Measurements from ENCODE around the gene CALR.
"Not testable (repeated sequence)": the region's sequence is repeated elsewhere in the genome, so short reads cannot be mapped to it uniquely, and the experiment has no call there.

CALR gene

DNA sequence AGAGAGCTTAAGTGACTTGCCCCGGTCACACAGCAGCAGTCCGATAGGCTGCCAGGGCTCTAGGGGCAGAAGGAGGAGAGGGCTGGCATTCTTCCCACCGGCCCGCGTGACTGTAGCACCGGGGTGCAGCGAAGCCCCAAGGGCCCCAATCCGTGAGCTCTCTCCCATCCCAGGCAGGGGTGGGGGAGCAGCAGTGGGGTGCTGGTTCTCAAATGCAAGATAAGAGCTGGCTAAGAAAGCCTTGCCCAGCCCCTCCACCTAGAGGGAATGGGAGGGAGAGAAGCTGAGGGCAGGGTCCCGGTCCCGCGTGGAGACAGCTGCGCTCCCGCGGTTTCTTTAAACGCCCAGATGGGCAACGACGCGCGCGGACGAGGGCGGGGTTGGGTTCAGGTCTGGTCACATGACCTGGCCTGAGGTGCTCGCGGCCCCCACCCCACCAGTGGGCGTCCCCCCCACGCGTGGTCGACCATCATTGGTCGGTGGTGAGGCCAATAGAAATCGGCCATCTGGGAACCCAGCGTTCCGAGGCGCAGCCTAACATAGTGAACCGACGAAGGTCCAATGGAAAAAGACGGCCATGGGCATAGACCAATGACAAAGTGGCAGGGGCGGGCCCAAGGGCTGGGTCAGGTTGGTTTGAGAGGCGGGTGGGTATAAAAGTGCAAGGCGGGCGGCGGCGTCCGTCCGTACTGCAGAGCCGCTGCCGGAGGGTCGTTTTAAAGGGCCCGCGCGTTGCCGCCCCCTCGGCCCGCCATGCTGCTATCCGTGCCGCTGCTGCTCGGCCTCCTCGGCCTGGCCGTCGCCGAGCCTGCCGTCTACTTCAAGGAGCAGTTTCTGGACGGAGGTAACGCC is at the start of gene CALR:
Gene CALR (plus strand): TSS at position 683 of the 852 bp plus-strand sequence. CDS start 71 bp downstream, at position 754.
- peak; percentile 98 to 99 (median 99) for DNase-seq

- DNase-seq, result not testable (repeated sequence)
Observed at GRCh38 chr19:12890299-12890786, 48.1 kb upstream of the CALR start.

GRCh38 chr19:12890787-12891552 is 47.4 kb upstream of the CALR start, which contains the start of gene GCDH:
Gene GCDH, plus strand, starts transcription at chr19:12891160. Its CDS starts 145 bp downstream, at chr19:12891305.
- DNase-seq, result peak; percentile 99

- no peak for DNase-seq
Observed at GRCh38 chr19:12891553-12892021, 46.8 kb upstream of the CALR start.

DNA sequence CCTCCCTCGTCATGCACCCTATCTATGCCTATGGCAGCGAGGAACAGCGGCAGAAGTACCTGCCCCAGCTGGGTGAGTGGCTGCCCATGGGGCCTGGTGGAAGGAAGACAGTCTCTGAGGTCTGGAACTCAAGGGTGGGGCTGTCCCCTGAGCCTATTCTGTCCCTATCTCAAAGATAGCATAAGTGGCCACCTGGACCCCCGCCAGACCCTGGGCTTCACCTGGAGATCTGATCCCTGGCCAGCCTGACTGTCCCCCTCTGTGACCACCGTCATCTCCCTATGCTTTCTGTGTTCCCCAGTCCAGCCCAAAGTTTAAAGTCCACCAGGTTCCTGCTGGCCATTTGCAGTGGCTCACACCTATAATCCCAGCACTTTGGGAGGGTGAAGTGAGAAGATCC is 44.8 kb upstream of the CALR start:
- DNase-seq, result no peak

GRCh38 chr19:12896460-12896859 is 41.9 kb upstream of the CALR start:
- DNase-seq, result no peak

- no peak for DNase-seq
Observed at GRCh38 chr19:12899891-12900518, 38.4 kb upstream of the CALR start.

DNA sequence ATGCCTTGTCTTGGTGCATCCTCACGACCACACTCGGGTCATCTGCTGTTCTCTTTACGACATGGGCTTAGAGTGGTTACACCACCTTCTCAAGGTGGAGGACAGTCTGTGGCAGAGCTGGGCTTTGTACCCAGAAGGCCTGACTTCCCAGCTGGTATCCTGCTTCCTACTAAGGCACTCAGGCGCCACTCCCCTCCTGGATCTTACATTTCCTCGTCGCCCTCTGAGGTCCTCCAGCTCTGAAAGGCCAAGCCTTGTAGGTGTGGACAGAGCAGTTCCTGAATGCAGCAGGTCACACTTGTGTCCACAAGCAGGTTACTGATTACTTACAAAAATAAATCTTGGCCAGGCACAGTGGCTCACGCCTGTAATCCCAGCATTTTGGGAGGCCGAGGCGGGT is 31.2 kb upstream of the CALR start:
- no peak for DNase-seq

DNA sequence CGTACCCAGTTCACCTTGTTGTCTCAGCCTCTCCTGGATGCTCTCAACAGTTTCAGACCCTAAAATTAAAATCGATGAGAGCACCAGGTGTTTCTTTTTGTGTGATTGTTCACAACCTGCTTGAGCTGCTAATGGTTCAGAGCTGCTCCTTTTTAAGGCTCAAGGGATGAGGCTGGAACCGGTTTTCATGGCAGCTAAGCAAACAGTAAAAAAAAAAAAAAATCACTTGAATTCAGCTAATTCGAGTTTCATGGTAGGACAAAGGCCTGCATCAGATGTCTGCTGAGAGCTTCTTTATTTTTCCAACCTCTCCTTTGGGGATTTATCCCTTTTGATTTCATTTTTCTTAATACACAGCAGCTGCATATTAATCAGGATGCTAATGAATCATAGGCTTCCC is 25.8 kb upstream of the CALR start:
- no peak for DNase-seq

- no peak for DNase-seq
Observed at GRCh38 chr19:12913011-12913561, 25.3 kb upstream of the CALR start.

GRCh38 chr19:12913851-12914690 is 24.3 kb upstream of the CALR start:
- peak; percentile 35 to 49 (median 48) for DNase-seq

GRCh38 chr19:12915860-12916259 is 22.5 kb upstream of the CALR start:
- not testable (repeated sequence) for DNase-seq

GRCh38 chr19:12918253-12918652 is 20.2 kb upstream of the CALR start:
- no peak for DNase-seq

DNA sequence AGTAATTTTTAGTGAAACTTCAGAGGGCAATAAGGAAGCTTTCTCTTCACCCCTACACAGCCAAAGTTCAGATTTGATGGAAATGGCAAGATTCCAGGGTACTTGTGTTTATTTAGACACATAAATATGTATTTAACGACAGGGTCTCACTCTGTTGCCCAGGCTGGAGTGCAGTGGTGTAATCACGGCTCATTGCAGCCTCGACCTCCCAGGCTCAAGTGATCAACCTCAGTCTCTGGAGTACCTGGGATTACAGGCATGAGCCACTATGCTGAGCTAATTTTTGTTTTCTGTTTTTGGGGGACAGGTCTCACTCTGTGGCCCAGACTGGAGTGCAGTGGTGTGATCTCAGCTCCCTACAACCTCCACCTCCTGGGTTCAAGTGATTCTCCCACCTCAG is 17.4 kb upstream of the CALR start:
- no peak for DNase-seq

- no peak for DNase-seq
Observed at GRCh38 chr19:12922959-12923358, 15.4 kb upstream of the CALR start.

DNA sequence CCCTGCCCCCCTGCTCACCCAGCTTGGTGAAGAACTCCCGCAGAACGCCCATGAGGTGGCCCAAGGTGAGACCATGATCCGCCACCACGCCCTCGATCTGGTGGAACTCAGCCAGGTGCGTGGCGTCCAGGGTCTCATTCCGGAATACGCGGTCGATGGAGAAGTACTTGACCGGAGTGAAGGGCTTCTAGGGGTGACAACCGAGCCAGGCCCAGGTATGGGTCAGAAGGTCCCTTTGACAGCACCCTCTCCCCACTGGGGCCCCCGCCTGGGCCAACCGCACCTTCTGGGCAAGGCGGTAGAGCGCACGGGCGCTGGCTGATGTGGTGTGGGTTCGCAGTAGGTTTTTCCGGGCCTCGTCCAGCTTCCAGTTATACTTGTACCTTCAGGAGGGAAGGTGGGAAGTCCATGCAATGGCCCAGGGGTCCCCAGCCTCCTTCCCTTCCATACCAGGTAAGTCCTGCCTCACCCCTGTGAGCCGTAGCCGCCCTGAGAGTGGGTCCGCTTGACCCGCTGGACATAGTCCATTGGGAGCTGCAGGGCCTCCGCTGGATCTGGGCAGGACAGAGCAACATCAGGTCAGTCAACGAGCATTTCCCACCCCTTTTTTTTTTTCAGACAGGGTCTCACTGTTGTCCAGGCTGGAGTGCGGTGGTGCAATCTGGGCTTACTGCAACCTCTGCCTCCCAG is 13.6 kb upstream of the CALR start:
- no peak for DNase-seq

DNA sequence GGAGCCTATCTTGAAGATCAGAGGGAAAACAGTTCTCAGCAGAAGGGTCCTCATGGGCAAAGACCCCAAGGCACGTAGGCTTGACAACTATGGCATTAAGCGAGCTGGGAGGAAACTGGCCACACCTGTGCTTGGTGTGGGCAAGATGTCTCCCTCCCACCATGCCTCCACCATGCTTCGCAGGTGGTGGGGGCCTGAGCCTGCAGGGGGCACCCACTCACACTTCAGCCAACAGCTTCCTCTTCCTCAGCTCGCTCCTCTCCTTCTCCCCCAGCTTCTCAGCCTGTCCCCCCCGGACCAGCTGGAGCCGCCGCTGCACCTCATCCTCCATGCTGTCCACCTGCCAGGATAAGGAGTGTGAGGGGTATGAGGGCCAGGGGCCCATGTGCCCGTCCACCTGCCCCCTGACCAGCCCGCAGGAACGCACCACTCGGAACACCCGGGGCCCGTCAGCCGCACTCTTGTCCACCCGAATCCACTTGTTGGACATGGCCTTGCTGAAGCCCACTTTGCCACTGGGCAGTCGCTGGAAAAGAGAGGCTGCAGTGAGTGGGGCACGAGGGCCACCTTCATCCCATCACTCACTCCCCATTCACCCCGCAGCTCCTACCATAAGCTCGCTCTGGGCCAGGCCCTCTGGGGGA is 8.3 kb upstream of the CALR start:
- DNase-seq, result no peak

DNA sequence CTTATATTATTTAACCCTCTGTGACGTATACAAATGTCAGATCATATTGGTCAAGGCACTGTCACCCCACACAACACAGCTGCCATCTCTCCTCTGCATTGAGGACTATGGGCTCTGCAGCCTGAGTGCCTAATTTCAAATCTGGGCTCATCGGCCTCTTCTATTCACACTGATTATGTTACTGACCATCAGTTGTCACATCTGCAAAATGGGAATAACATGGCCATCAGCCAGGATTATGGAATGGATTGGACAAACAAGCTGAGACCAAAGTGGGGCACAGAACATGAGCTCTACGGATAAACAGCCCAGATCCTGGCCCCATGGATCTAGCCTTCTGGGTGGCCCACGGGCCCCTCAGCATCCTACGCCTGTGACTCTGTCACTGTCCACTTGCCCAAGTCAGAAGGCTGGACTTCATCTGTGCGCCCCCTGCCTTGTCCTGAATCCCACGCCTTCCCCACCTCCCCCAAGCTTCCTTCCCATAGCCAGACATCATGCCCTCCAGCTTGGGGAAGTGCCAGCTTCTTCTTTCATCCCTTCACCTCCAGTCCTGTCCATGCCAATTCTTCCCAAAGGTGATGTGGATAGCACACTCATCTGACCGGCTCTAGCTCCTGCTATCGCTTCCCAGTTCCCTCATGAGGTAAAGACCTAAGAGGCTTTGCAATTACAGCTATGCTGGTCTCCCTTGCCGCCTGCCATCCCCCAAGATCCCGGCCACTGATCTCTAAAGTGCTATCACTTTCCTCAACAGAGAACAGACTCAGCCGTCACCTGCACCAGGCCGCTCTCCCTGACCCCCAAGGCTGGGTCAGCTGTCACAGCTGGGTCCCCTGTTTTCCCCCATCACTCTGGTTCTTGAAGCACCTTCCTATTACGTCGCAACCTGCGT is 5.8 kb upstream of the CALR start:
- no peak for DNase-seq

DNA sequence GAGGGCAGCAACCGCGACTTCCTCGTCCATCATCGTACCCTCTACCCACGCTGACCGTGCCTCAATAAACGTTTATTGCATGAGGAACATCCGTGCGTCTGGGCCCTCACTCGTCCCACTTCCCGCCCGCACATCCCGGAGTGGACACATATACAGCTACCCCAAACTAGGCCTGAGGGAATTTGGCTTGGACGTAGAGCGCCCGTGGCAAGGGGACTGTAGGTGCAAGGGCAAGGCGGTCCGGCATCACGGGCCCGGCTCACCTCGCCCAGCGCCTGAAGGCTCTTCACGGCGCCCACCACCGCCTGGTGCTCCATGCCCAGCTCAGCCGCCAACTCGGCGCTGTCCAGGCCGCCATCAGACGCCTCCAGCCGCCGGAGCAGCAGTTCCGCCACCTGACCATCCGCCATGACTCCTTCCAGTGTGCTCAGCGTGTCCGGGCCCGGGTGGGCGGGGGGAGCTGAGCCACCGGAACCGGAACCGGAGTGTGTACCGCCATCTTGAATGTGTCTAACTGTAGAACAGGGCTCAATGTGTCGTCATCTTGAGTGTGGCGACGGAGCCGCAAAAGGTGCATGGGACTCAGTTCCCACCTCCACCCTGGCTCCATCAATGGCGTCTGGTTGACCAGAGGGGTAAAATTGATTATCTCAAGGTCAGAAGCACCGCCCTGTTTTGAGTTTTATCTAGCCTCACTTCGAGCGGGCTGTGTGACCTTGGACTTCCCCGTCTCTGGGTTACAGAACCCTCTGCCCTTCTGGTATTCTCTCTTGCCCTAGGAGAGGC is 4.9 kb upstream of the CALR start, which contains the start of gene FARSA:
Gene FARSA (minus strand): TSS at position 425 of the 786 bp plus-strand sequence. CDS start 15 bp downstream, at position 410.
- DNase-seq, result peak; percentile 94 to 96 (median 96)

Data from suppressor macrophage treated with lipopolysaccharide for 1 hour (primary cell).